ENCODE measurements around the gene CADPS2.

GRCh38 chr7:122727354-122727753 lies 158.9 kb downstream of the CADPS2 start:
- TF ChIP-seq CTCF (conservative IDR thresholded peaks at IDR 0.05 in 1 of 2, IDR thresholded peaks at IDR 0.05 in 1 of 2; ENCODE audit: low read depth in 1 of 2, low read length in 2 of 2), result no peak
- no peak for TF ChIP-seq EZH2 (IDR thresholded peaks at IDR 0.05; ENCODE audit: low read length, missing control alignments)
